NCI-H1930 (cell line): ENCODE data around the gene GORASP1.
"Not testable (repeated sequence)": the region's sequence is repeated elsewhere in the genome, so short reads cannot be mapped to it uniquely, and the experiment has no call there.

ENCODE experiments used
- DNase-seq, 2 experiments: peaks; one replicate each; lab custom pipeline; 2025; lab: John Stamatoyannopoulos, UW

GORASP1 gene

DNA sequence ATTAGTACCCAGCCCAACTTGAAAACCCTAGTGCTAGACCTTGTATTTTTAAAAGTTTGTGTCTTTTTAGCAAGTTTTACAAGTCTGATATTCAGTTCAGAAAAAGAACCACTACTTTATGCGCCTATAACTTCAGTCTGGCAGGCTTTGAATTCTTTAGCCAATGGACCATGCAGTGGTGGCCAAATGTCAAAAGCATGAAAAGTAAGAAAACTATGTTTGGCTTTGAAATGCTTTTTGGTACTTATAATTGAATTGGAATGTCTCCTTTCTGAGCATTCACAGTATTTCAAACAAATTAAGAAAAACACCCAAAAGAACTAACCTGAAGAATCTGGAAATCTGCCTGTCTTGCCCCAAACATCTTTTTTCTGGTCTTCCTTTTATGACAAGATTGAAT is 42.8 kb downstream of the GORASP1 start:
- DNase-seq: no peak

DNA sequence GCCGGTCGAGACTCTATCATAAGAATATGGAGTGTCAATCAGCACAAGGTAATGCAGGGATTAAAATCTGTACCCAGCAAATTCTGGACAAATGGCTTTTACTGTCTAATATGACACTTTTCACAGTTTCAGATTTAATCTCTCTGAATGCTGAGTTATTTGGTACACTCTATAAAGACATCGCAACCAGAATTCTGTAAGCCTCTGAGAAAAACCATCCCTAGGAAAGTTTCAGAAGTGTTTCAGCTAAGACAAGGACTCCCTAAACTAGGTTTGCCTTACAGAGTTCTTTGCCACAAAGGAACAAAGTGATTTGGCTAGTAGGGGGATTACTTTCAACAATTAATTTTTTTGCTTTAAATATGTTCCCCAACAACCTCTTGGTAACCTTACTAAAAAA is 44.3 kb downstream of the GORASP1 start:
- no peak for DNase-seq

- no peak for DNase-seq
Observed at GRCh38 chr3:39062180-39062579, 45.2 kb downstream of the GORASP1 start.

DNA sequence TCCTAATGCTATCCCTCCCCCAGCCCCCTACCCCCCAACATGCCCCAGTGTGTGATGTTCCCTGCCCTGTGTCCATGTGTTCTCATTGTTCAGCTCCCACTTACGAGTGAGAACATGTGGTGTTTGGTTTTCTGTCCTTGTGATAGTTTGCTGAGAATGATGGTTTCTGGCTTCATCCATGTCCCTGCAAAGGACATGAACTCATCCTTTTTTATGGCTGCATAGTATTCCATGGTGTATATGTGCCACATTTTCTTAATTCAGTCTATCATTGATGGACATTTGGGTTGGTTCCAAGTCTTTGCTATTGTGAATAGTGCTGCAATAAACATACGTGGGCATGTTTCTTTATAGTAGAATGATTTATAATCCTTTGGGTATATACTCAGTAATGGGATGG is 46.2 kb downstream of the GORASP1 start:
- not testable (repeated sequence) for DNase-seq

DNA sequence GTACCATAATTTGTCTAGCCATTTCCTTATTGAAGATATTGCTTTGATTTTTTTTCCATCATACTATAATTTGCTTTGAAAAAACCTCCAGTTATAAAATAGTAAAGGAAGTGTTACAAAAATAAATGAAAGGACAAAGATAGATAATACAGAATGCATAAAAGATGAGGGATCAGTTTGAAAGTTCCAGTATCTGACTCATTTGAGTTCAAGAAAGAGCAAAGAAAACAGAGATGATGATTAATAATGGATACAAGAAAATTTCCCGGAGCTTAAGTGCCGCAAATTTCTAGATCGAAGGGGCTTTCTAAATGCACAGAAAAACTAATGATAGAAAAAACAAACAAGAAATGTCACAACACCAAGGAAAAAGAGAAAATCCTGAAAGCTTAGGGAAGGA is 51.3 kb downstream of the GORASP1 start:
- DNase-seq: no peak

GRCh38 chr3:39053696-39054095 is 53.7 kb downstream of the GORASP1 start:
- no peak for DNase-seq

- DNase-seq: no peak
Observed at GRCh38 chr3:39052583-39052982, 54.8 kb downstream of the GORASP1 start.

DNA sequence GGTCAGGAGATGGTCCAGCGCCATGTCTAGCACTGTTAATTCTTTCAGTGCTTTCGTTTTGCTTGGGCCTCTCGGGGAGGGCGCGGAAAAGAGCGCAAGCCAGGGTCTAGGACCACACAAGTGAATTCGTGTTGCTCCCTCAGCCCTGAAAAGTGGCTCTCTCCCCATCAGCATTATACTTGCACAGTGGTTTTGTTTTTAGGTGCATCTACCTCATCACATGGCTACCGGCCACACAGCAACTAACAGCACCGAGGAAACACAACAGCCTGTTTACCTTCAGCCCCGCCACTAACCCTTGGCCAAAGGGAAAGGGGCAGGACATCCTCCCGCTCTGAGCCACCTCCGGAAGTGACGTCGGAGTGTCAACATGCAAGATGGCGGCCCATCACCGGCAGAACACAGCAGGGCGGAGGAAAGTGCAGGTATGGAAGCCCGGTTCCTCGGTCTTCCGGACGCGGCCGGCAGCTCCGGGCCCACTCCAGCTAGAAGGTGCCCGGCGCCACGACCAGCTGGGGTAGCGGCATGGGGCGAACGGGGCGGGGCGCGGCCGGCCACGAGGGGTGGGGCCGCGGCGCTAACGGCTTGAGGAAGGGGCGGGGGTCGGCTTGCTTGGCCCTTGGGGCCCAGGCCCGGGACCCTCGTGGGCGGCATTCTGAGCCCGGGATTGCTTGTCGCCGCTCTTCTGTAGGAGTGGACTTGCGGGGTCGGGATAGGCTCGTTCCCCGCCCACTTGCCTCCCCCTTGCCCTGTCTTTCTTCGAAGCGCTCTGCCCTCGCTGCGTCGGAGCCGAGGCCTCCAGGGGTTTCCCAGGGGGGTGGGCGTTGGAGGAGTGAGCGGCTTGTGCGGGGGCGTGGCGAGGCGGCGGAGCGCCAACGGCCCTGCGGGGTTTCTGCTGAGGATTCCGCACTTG is 55.5 kb downstream of the GORASP1 start, which contains the start of the genes SCN11A and WDR48:
Gene SCN11A, minus strand, starts transcription at position 296 of the 913 bp plus-strand sequence. CDS start 101,582 bp downstream, outside the sequence.
Gene WDR48, plus strand, starts transcription at position 368 of the 913 bp plus-strand sequence. Its CDS starts 10 bp downstream, at position 378.
- DNase-seq: peak; percentile 76 to 80

DNA sequence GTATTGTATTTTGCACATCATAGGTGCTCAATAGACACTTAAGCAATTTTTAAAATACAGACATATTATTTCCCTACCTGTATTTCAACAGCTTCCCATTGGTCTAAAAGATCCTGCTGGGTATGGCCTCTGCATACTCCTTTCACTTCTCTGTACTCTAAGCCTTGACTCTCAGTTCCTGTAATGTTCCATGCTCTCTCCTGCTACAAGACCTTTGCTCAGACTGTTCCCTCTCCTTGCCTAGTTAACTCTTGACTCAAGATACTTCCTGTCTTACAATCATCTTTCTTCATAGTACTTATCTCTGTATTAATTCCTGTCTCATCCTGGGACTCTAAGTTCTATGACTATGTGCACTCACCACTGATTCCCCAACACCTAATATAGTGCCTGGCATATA is 57.4 kb downstream of the GORASP1 start:
- DNase-seq: no peak
